K562 (cell line): ENCODE results near the gene CNTN5. TPM values are rescaled to one million over a fixed set of nuclear protein-coding genes. Genes with fewer than 3 reads are reported as not detected.

Experiments used
- ATAC-seq: fragments of 200-7000 bp; cut with Tn5 transposase; 3 replicates; pipeline ENCODE4 v1.9.1; 2020; ENCODE audit warnings: moderate library complexity
- BruUV-seq: library from RNA; stranded (reverse); fragments of 400-500 nt; replicated peaks from 2 replicates; lab custom pipeline; 2021; lab: Mats Ljungman, UMichigan
- CTCF ChIA-PET: fragments of 300-600 bp; formaldehyde crosslinking; extraction: SDS; loops from one replicate; lab custom pipeline; 2021; ENCODE audit warnings: low intra/inter-chr PET ratio; lab: Yijun Ruan, JAX
- POLR2A ChIA-PET: fragments of 300-600, 350-650 bp; sonication (Branson Sonifier 250); formaldehyde crosslinking; extraction: SDS; loops from one replicate; lab custom pipeline; 2021; ENCODE audit warnings: antibody characterized with exemption, inconsistent platforms; lab: Yijun Ruan, JAX
- DNase-seq, 4 experiments: peaks; one replicate each; pipeline versions ENCODE4 v3.0.0 to v3.0.0-alpha.2; 2011 to 2018; ENCODE audit warnings: low spot score in 3 of 4, mixed read lengths in 3 of 4; ENCODE audit errors: extremely low read depth in 1 of 4
- FAIRE-seq: peaks from 2 replicates; lab custom pipeline; 2011; peaks lifted over from hg19 to GRCh38; lab: Jason Lieb, UNC
- H2AFZ ChIP-seq: 2 replicates; pipeline ENCODE4 v1.6.0; 2011; ENCODE audit warnings: low read depth, low read length, control low read depth, inconsistent platforms
- H3K27ac ChIP-seq: fragments of 200-600 bp; 3 replicates; pipeline ENCODE4 v1.8.0; 2011; ENCODE audit warnings: low read depth, mild to moderate bottlenecking, control low read depth, inconsistent platforms, low read length, moderate library complexity, mixed read lengths; ENCODE audit errors: extremely low read depth
- H3K27me3 ChIP-seq, 2 experiments: fragments of 300-600 bp in 1 of 2; 2 replicates in 1 of 2; 3 replicates in 1 of 2; pipeline versions ENCODE4 v1.6.0 to v1.8.0; 2011; ENCODE audit warnings: inconsistent platforms in 2 of 2, low read length in 2 of 2, mild to moderate bottlenecking in 1 of 2, mixed read lengths in 1 of 2, moderate library complexity in 1 of 2; ENCODE audit not compliant: control insufficient read depth in 2 of 2, insufficient read depth in 2 of 2
- H3K36me3 ChIP-seq: fragments of 300-600 bp; 3 replicates; pipeline ENCODE4 v1.8.0; 2011; ENCODE audit warnings: mild to moderate bottlenecking, low read length, inconsistent platforms; ENCODE audit not compliant: control insufficient read depth, insufficient read depth
- H3K4me1 ChIP-seq, 2 experiments: fragments of 200-600 bp in 1 of 2; replicated peaks in 1 of 2; 2 replicates in 1 of 2; 3 replicates in 1 of 2; pipeline versions ENCODE4 v1.5.1 to v1.8.0; 2011; ENCODE audit warnings: inconsistent platforms in 2 of 2, low read length in 2 of 2, mild to moderate bottlenecking in 1 of 2, mixed read lengths in 1 of 2, moderate library complexity in 1 of 2; ENCODE audit not compliant: control insufficient read depth in 2 of 2, insufficient read depth in 2 of 2
- H3K4me2 ChIP-seq: 2 replicates; pipeline ENCODE4 v1.6.1; 2011; ENCODE audit warnings: low read length, control low read depth, inconsistent platforms, mixed read lengths; ENCODE audit not compliant: insufficient read depth
- H3K4me3 ChIP-seq: fragments of 200-600 bp; sonication (generic), shearing (Covaris generic); 2 replicates; pipeline ENCODE4 v1.5.1; 2016; ENCODE audit warnings: control low read depth, inconsistent platforms
- H3K79me2 ChIP-seq: fragments of 200-600 bp; 3 replicates; pipeline ENCODE4 v1.8.0; 2011; ENCODE audit warnings: low read length, inconsistent platforms; ENCODE audit not compliant: control insufficient read depth, insufficient read depth
- H3K9ac ChIP-seq, 2 experiments: 2 replicates each; pipeline versions ENCODE4 v1.6.0 to v1.6.1; 2011; ENCODE audit warnings: low read depth in 2 of 2, low read length in 2 of 2, control low read depth in 1 of 2, inconsistent platforms in 1 of 2, mild to moderate bottlenecking in 1 of 2, mixed read lengths in 1 of 2; ENCODE audit not compliant: insufficient read depth in 1 of 2
- H3K9me1 ChIP-seq: one replicate; pipeline ENCODE4 v1.6.0; 2011; ENCODE audit warnings: inconsistent platforms, mild to moderate bottlenecking, low read length, moderate library complexity; ENCODE audit not compliant: control insufficient read depth, insufficient read depth
- H3K9me3 ChIP-seq: replicated peaks from 2 replicates; pipeline ENCODE4 v1.5.1; 2011; ENCODE audit warnings: low read depth, low read length, inconsistent platforms; ENCODE audit not compliant: control insufficient read depth, insufficient read depth
- H4K20me1 ChIP-seq: replicated peaks from 2 replicates; pipeline ENCODE4 v1.6.1; 2011; ENCODE audit warnings: low read length, inconsistent platforms, mixed read lengths; ENCODE audit not compliant: control insufficient read depth, insufficient read depth
- ETV5 ChIP-seq: sonication (generic); formaldehyde crosslinking; IDR thresholded peaks from 2 replicates; pipeline ENCODE4 v1.4.0; 2020; ENCODE audit warnings: low read depth, mild to moderate bottlenecking, missing genetic modification reagents
- ZNF143 ChIP-seq: sonication (generic); formaldehyde crosslinking; IDR thresholded peaks from 2 replicates; pipeline ENCODE4 v1.9.0; 2022; ENCODE audit warnings: mild to moderate bottlenecking, missing genetic modification reagents
- ZNF318 ChIP-seq, 2 experiments: fragments of 450-650 bp; IDR thresholded peaks; 2 replicates each; pipeline ENCODE4 v1.6.1; 2016; ENCODE audit warnings: mild to moderate bottlenecking in 2 of 2, borderline replicate concordance in 1 of 2, low read depth in 1 of 2, moderate library complexity in 1 of 2
- WGBS: fragments of 100-300 bp; shearing (Covaris generic); methylation state at CpG from one replicate; pipeline ENCODE4 v1.1.6; 2016; ENCODE audit warnings: low coverage, mixed read lengths; ENCODE audit not compliant: insufficient coverage; ENCODE audit errors: missing lambda C conversion rate; 5-methylcytosine and 5-hydroxymethylcytosine counted together
- in situ Hi-C: fragments of 300-500 bp; cut with MboI; formaldehyde crosslinking; loops from 4 replicates; pipeline ENCODE4 v1.15.0; 2018; ENCODE audit warnings: inconsistent platforms, mixed read lengths
- intact Hi-C: fragments of 100-400 bp; cut with micrococcal nuclease; formaldehyde crosslinking; loops from 2 replicates; pipeline ENCODE4 v1.14.2; 2022
- polyA plus RNA-seq, 8 experiments: library from polyadenylated mRNA; depleted of rRNA in 4 of 8; stranded (reverse) in 5 of 8; unstranded in 3 of 8; fragments of >200 nt; fragmentation: Nextera tagmentation in 2 of 8; fragmentation: Illumina TruSeq in 1 of 8; extraction: Ambion mirVana in 2 of 8; extraction: Trizol in 1 of 8; gene quantifications; 2 replicates each; pipeline versions ENCODE4 v1.2.1 to v1.2.3, GENCODE V29; 2011 to 2014; ENCODE audit warnings: inconsistent platforms in 1 of 8, missing spikeins in 1 of 8
- total RNA-seq, 7 experiments: library from RNA; depleted of rRNA in 6 of 7; stranded (reverse); fragments of >200 nt in 6 of 7; fragmentation: Illumina TruSeq in 2 of 7; extraction: Trizol in 2 of 7; gene quantifications; 2 replicates each; pipeline versions ENCODE4 v1.2.1 to v1.2.3, GENCODE V29; 2011 to 2021; ENCODE audit warnings: low replicate concordance in 1 of 7
- TF ChIP-seq, protein P1 (sequence below), 2 experiments: fragments of 450-650 bp in 1 of 2; sonication (generic) in 1 of 2; formaldehyde crosslinking in 1 of 2; IDR thresholded peaks; 2 replicates each; pipeline versions ENCODE4 v1.7.1 to v1.9.0; 2016 to 2022; ENCODE audit warnings: inconsistent platforms in 1 of 2, mild to moderate bottlenecking in 1 of 2, missing genetic modification reagents in 1 of 2

CNTN5 gene
- total and polyA plus RNA-seq, 9 of the 15 experiments (the other 6 are each of a cell fraction or from before 2014, with no cell fraction given) = 0.03 TPM; not detected in 8

DNA sequence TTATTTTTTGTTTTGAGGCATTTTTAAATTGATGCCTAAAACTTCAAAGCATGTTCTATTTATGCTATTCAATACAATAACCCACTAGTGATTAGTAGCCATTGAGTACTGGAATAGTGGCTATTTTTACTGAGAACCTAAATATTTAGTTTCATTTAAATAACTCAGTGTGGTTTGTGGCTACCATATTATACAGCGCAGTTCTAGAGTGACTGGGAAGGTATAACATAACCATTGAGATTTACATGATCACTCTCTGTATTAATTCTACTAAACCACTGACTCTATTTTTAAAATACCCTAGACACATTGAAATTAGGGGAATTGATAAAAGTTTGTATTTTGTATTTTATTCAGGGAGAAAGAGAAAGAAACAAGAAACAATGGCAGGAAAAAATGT, 441.2 kb downstream of the CNTN5 start:
- Histone ChIP-seq H3K4me3 (no peak overlapping the region), H4K20me1 (no peaks in the 10 kb centered on the region), H3K79me2 (no peaks in the 10 kb centered on the region), H3K9me3 (no peaks in the 10 kb centered on the region; the same call in 1 of the 2 replicates), H3K27me3 (no peaks in the 10 kb centered on the region), H3K4me1 (no peaks in the 10 kb centered on the region), H2AFZ (no peak overlapping the region), H3K9ac (no peak overlapping the region), H3K27ac (no peak overlapping the region), H3K36me3 (no peaks in the 10 kb centered on the region), H3K9me1 (no peaks in the 10 kb centered on the region), H3K4me2 (no peak overlapping the region)
- POLR2A ChIA-PET = no interaction called here
- ATAC-seq (no peak), FAIRE-seq (no peak), DNase-seq (no peak)
- 6% methylated on average over 1 of the region's 1 CpG for WGBS
- CTCF ChIA-PET = no interaction called here
- no TSS peak for BruUV-seq
- in situ Hi-C loops (no loop called here), intact Hi-C loops (no loop called here)
- TF ChIP-seq ZNF143 (CRISPR knock-in tag) (no peak), ETV5 (CRISPR knock-in tag) (no peak), ZNF318 (IDR thresholded peaks at IDR 0.05; ENCODE audit: borderline replicate concordance in 1 of 2, low read depth in 1 of 2) (no peak)
- TF ChIP-seq, protein P1, sequence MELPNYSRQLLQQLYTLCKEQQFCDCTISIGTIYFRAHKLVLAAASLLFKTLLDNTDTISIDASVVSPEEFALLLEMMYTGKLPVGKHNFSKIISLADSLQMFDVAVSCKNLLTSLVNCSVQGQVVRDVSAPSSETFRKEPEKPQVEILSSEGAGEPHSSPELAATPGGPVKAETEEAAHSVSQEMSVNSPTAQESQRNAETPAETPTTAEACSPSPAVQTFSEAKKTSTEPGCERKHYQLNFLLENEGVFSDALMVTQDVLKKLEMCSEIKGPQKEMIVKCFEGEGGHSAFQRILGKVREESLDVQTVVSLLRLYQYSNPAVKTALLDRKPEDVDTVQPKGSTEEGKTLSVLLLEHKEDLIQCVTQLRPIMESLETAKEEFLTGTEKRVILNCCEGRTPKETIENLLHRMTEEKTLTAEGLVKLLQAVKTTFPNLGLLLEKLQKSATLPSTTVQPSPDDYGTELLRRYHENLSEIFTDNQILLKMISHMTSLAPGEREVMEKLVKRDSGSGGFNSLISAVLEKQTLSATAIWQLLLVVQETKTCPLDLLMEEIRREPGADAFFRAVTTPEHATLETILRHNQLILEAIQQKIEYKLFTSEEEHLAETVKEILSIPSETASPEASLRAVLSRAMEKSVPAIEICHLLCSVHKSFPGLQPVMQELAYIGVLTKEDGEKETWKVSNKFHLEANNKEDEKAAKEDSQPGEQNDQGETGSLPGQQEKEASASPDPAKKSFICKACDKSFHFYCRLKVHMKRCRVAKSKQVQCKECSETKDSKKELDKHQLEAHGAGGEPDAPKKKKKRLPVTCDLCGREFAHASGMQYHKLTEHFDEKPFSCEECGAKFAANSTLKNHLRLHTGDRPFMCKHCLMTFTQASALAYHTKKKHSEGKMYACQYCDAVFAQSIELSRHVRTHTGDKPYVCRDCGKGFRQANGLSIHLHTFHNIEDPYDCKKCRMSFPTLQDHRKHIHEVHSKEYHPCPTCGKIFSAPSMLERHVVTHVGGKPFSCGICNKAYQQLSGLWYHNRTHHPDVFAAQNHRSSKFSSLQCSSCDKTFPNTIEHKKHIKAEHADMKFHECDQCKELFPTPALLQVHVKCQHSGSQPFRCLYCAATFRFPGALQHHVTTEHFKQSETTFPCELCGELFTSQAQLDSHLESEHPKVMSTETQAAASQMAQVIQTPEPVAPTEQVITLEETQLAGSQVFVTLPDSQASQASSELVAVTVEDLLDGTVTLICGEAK (IDR thresholded peaks at IDR 0.05) = no peak
- TF ChIP-seq, protein P1 (CRISPR knock-in tag; IDR thresholded peaks at IDR 0.05) = no peak
